Colonic mucosa (tissue), 4 donors: ENCODE results near the gene RFXAP. TPM values are rescaled to one million over a fixed set of nuclear protein-coding genes. Genes with fewer than 3 reads are reported as not detected.

Experiments used
- DNase-seq: peaks from one replicate; pipeline ENCODE4 v3.0.0-alpha.2; 2020
- H3K27ac ChIP-seq: fragments of 200-600 bp; one replicate; pipeline ENCODE4 v1.8.0; 2021
- H3K27me3 ChIP-seq: fragments of 200-600 bp; one replicate; pipeline ENCODE4 v1.8.0; 2021
- H3K36me3 ChIP-seq: fragments of 200-600 bp; one replicate; pipeline ENCODE4 v1.8.0; 2021
- H3K4me1 ChIP-seq: fragments of 200-600 bp; one replicate; pipeline ENCODE4 v1.8.0; 2021; ENCODE audit warnings: mild to moderate bottlenecking
- H3K4me3 ChIP-seq: fragments of 200-600 bp; one replicate; pipeline ENCODE4 v1.8.0; 2021
- H3K9ac ChIP-seq, 2 donors: one replicate each; pipeline ENCODE4 v1.7.0; 2013; ENCODE audit warnings: control low read depth in 2 of 2, low read depth in 2 of 2, low read length in 2 of 2
- H3K9me3 ChIP-seq: fragments of 200-600 bp; one replicate; pipeline ENCODE4 v1.8.0; 2021
- intact Hi-C: fragments of 100-400 bp; cut with DNase I; formaldehyde crosslinking; loops from one replicate; pipeline ENCODE4 v1.14.1; 2022
- total RNA-seq, 2 donors: library from RNA; stranded (reverse); fragmentation: NEBNext Ultra II Directional in 1 of 2; extraction: Animal tissue kit (Norgen Biotek cat#: 25700) in 1 of 2; gene quantifications; one replicate each; pipeline ENCODE4 v1.2.1, GENCODE V29; 2021
- TF ChIP-seq, protein P1 (sequence below): fragments of 200-600 bp; IDR thresholded peaks from one replicate; pipeline ENCODE4 v1.8.0; 2022; ENCODE audit warnings: antibody characterized with exemption, mild to moderate bottlenecking
- donor health status: healthy.
- donor health status: DM: no; HTN: no; CAD: no.
- donor health status: DM: no; HTN: no; CAD: no.

The RFXAP gene, protein sequence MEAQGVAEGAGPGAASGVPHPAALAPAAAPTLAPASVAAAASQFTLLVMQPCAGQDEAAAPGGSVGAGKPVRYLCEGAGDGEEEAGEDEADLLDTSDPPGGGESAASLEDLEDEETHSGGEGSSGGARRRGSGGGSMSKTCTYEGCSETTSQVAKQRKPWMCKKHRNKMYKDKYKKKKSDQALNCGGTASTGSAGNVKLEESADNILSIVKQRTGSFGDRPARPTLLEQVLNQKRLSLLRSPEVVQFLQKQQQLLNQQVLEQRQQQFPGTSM
- total RNA-seq: 1 to 10 TPM; 2.4 to 3.0 TPM

DNA sequence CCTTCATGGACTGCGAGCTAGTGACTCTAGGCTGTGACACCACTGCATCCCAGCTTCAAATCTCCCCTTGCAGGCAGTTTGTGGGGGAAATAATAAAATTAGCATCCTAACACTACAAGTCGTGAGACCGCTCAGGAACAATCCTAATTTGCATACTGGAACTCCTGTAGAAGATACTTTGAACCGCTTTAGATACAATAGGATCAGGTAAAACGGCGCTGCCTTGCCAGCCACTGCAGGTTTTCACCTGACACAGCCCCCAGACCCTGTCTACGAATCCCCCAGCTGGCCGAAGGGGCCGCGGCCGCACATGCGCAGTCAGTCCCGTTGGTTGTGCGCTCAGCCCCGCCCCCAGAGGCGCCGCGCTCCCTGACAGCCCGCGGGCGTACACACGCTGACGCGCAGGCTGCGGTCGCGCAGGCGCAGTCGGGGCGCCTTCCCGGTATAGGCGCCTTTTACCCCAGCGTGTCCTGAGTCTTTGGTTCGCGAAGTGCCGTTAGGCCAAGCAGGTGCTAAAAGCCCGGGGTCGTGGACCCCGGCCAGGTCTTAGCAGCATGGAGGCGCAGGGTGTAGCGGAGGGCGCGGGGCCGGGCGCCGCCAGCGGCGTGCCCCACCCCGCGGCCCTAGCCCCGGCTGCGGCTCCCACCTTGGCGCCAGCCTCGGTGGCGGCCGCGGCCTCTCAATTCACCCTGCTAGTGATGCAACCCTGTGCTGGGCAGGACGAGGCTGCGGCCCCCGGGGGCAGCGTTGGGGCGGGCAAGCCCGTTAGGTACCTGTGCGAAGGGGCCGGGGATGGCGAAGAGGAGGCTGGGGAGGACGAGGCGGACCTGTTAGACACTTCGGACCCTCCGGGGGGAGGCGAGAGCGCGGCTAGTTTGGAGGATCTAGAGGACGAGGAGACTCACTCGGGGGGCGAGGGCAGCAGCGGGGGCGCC, at the start of gene RFXAP:
Gene RFXAP (plus strand): TSS at position 419 of the 935 bp plus-strand sequence. CDS start 136 bp downstream, at position 555.
- intact Hi-C loops: no loop called here
- peak; percentile 91 for DNase-seq
- peak within 1 kb of the TSS; percentile 88 for H3K4me3 ChIP-seq
- TF ChIP-seq, protein P1, sequence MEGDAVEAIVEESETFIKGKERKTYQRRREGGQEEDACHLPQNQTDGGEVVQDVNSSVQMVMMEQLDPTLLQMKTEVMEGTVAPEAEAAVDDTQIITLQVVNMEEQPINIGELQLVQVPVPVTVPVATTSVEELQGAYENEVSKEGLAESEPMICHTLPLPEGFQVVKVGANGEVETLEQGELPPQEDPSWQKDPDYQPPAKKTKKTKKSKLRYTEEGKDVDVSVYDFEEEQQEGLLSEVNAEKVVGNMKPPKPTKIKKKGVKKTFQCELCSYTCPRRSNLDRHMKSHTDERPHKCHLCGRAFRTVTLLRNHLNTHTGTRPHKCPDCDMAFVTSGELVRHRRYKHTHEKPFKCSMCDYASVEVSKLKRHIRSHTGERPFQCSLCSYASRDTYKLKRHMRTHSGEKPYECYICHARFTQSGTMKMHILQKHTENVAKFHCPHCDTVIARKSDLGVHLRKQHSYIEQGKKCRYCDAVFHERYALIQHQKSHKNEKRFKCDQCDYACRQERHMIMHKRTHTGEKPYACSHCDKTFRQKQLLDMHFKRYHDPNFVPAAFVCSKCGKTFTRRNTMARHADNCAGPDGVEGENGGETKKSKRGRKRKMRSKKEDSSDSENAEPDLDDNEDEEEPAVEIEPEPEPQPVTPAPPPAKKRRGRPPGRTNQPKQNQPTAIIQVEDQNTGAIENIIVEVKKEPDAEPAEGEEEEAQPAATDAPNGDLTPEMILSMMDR: no peak
- peak within 1 kb of the TSS; percentile 65 for H3K27ac ChIP-seq
- peak within 1 kb of the TSS; percentile 73 to 78 for H3K9ac ChIP-seq
- peaks cover 8% of the 10 kb centered on the region for H3K4me1 ChIP-seq
- H3K36me3 ChIP-seq: no peaks in the 10 kb centered on the region
- H3K9me3 ChIP-seq: no peaks in the 10 kb centered on the region
- H3K27me3 ChIP-seq: no peaks in the 10 kb centered on the region

DNA sequence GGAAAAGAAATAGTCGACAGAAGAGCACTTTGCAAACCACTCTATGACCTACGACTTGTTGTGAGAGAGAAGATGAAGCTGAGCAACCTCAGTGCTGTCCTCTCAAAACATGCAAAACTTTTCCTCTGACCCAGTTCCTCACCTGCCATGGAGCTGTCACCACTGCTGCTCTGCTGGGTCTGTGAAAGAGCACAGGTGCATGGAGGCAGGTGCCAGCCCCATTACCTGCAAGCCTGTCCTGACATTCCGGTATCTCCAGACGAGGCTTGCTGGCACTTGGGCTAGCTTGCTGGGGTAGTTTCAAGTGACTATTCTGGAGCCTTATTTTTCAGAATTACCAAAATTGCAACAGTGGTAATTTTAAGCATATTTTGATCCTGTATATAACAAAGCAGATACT, 49.5 kb upstream of the RFXAP start:
- TF ChIP-seq, protein P1: no peak
- Histone ChIP-seq H3K9me3 (no peaks in the 10 kb centered on the region), H3K27me3 (no peaks in the 10 kb centered on the region), H3K4me1 (no peaks in the 10 kb centered on the region), H3K36me3 (no peaks in the 10 kb centered on the region), H3K9ac (no peak overlapping the region), H3K4me3 (no peak overlapping the region), H3K27ac (no peak overlapping the region)
- DNase-seq: no peak
- intact Hi-C loops: no loop called here

DNA sequence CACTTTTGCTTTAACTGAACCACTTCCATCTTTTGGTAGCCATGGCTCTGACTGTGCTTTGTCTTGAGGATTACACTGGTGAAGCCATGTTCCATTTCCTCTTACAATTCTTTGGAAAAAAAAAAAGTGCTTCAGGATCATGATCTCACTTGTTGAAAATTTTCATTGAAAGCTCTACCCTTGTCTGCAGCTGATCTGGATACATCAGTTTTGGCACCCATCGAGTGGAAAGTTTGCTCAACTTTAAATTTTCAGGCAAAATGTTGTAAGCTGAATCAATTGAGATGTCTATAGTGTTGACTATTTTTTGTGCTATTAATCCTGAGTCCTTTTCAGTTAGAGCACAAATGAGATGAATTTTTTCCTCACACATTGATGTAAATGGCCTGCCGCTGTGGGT, 48.3 kb upstream of the RFXAP start:
- H3K4me3 ChIP-seq: no peak overlapping the region
- no peaks in the 10 kb centered on the region for H3K36me3 ChIP-seq
- intact Hi-C loops: no loop called here

DNA sequence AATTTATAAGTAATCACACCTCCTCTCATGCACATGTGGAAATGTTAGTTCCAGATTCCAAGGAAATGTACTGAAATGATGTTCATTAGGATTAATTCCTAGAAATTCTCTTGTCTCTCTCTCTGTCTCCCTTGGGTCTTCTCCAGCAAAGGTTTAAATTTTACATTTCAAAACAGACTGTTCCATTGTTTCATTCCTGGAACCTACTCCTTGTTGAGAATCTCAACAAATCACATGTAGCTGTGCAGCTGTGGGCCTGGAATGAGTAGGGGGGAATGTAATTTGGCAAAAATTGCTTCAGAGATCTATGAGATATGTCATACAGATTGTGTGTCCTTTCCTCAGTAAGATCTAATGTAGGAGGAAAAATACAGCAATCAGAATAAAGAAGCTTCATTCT, 46.2 kb upstream of the RFXAP start:
- no peak for DNase-seq
- no peak overlapping the region for H3K27ac ChIP-seq
- no peak overlapping the region for H3K9ac ChIP-seq
- intact Hi-C loops: no loop called here
- no peak overlapping the region for H3K4me3 ChIP-seq
- no peaks in the 10 kb centered on the region for H3K27me3 ChIP-seq
- no peaks in the 10 kb centered on the region for H3K36me3 ChIP-seq
- TF ChIP-seq, protein P1: no peak
- no peaks in the 10 kb centered on the region for H3K4me1 ChIP-seq
- no peaks in the 10 kb centered on the region for H3K9me3 ChIP-seq

More for the DNA sequence above, 48.3 kb upstream of the RFXAP start:
- Histone ChIP-seq H3K4me1 (no peaks in the 10 kb centered on the region), H3K27me3 (no peaks in the 10 kb centered on the region), H3K27ac (no peak overlapping the region), H3K9me3 (no peaks in the 10 kb centered on the region), H3K9ac (no peak overlapping the region)
- DNase-seq: no peak
- TF ChIP-seq, protein P1: no peak

DNA sequence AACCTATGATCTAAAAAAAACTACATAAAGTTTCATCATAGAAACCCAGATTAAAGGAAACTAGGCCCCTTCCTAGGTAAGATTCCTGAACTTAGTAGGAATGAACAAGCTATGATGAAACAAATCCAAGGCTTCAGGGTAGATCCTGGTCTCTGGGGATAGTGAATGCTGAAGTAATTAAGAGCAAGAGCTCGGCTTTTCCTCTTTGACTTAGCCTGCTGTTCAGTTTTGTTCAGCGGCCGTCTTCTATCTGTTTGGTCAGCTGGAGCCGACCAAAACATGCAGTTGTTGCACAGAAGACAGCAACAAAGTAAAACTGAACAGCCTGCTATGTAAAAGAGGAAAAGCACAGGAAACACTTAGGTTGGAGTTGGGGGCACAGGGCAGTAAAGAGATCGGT, 44.1 kb upstream of the RFXAP start:
- Histone ChIP-seq H3K9ac (no peak overlapping the region), H3K27me3 (no peaks in the 10 kb centered on the region), H3K4me1 (no peaks in the 10 kb centered on the region), H3K36me3 (no peaks in the 10 kb centered on the region), H3K4me3 (no peak overlapping the region), H3K27ac (no peak overlapping the region), H3K9me3 (no peaks in the 10 kb centered on the region)
- intact Hi-C loops: no loop called here
- TF ChIP-seq, protein P1: no peak
- no peak for DNase-seq
